Stimulated activated CD4-positive, alpha-beta T cell treated with anti-CD3 and anti-CD28 coated beads, Interleukin-4, amount 100 ng/mL, for 24 hours (primary cell): ENCODE data around the gene TMEM59.
"Not testable (repeated sequence)": the region's sequence is repeated elsewhere in the genome, so short reads cannot be mapped to it uniquely, and the experiment has no call there.

Source experiments
- DNase-seq: peaks from one replicate; pipeline ENCODE4 v3.0.0-alpha.2; 2020

TMEM59 gene

DNA sequence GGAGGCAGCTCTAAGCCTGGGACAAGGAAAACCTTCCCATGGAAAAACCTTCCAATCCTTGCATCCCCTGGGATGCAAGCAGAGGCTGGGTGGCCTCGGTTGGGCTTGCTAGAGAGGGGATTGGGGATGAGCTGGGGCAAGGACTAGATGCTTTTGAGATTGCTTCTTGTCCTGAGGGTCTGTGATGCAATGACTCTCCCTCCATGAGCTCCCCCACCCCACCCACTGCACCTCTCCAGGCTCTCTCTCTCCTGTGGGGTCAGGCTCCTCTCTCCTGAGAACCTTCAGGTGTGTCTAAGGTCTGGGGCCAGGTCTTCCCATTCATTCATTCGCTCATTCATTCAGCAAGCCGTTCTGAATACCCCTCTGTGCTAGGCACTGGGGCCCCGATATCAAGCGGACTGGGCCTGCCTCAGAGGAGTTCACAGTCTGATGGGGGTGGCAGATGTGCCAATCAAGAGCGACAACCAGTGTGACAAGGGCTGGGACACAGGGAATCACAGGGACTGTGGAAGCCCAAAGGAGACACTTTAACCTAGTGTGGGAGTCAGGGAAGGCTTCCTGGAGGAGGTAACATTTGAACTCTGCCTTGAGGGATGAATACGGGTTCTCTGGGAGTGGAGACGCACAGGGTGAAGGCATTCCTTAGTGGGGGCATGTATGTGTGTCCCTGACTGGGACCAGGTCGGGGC, 41.5 kb downstream of the TMEM59 start:
- no peak for DNase-seq

DNA sequence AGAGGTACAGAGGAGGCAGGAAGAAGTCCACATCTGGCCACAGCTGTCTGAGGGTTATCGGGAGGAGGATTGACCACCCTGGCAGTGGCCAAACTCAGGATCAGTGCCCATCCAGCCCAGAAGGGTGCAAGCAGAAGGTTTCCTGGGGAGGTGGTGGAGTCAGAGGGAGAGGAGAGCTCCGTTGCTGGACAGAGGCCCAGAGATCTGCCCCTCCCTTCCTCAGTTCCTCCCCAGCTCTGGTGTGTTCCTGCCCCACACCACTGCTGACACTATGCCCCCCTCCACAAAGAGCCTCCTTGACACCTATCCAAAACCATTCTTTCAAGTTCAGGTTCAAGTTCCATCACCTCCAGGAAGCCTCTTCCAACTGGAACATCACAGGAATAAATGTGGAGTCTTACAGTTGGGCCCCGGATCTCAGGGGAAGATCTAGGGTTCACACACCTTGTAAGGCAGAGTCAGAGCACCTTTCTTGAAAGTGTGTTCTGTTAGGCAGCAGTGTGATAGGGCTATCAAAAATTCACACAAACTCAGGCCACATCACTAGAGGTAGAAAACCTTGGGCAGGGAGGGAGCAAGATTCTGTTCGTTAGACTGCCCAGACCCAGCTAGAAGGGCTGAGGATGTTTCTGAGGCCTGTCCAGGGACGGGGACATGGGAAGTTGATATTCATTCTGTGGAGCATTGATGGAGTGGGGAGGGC, 42.4 kb downstream of the TMEM59 start:
- no peak for DNase-seq

DNA sequence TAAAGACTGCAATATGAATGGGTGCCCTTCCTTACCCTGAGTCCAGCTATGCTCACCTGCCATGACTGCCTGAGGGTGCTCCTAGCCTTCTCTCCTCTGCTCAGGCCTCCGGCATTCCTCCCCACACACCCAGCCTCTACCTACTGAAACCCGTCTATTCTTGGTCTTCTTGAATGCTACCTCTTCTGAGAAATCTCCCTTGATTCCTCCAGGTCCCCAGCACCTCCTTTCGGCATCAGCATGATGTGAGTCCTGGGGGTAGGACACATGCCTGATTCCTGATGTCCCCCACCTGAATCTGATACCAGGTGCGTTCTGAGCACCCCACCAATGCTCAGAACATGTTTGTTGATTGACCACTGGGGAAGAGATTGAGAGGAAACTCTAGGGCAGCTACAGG, 43.6 kb downstream of the TMEM59 start:
- no peak for DNase-seq

DNA sequence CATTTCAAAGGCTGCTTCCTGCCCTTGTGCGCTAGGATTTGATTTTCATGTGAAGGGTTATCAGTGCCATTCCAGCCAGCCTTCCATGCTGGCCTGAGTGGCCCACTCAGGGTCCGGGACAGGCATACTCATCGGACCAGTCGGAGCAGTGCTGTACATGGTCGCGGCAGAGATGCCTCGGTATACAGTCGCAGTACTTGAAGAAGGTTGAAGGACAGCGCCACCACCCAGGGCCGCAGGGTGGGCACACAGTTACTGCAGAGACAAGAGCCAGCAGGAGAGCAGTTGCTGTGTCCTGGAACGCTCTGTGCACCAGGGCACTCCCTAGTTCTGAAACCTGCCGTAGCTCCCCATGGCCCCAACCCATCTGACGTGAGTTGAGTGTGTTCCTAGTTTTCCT, 44.1 kb downstream of the TMEM59 start:
- no peak for DNase-seq

DNA sequence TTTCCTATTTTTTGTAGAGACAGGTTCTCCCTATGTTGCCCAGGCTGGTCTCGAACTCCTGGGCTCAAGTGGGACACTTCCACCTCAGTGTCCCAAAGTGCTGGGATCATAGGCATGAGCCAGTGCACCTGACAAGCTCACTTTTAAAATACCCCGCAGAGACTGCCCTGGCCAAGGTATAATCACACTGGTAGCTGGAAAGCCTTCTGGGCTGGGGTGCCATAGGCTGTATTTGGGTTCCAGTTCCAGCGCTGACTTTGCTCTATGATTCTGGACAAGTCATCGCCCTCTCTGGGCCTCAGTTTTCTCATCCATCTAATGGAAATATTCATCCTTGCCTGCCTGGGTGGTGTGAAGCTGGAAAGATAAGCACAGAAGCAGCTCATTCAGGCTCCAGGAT, 45.4 kb downstream of the TMEM59 start:
- DNase-seq, result no peak

DNA sequence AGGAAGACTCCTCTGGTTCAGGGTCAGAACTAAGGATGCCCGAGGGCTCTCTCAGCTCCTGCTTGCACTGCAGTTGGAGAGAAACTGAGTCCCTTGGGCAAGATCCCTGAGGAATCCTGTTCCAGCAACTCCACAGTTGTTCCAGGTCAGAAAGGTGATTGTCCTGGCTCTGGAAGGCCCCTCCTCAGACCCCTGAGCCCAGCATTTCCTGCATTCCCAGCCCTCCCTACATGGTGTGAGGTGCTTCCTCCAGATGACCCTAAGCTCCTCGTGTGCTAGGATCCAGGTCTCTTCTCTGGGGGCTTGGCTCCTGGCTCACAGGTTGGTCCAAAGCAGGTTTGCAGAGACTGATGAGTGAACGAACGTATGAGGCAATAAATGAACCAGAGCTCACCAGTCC, 46.5 kb downstream of the TMEM59 start:
- no peak for DNase-seq

DNA sequence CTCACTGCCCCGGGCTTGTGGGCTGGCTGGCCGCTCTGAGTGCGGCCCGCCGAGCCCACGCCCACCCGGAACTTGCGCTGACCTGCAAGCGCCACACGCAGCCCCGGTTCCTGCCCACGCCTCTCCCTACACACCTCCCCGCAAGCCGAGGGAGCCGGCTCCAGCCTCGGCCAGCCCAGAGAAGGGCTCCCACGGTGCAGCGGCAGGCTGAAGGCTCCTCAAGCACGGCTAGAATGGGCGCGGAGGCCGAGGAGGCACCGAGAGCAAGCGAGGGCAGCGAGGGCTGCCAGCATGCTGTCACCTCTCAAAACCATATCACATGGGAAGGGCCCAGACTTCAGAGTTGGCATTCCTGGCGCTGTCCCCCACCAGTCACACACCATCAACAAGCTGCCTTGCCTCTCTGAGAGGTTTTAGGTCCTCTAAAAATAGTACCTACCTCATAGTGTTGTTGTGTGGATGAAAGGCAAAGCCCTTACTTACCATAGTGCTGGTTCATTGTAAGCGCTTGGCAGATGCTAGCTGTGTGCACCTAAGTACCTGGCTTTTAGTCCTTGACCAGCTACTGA, 48.4 kb downstream of the TMEM59 start:
- DNase-seq, result no peak

DNA sequence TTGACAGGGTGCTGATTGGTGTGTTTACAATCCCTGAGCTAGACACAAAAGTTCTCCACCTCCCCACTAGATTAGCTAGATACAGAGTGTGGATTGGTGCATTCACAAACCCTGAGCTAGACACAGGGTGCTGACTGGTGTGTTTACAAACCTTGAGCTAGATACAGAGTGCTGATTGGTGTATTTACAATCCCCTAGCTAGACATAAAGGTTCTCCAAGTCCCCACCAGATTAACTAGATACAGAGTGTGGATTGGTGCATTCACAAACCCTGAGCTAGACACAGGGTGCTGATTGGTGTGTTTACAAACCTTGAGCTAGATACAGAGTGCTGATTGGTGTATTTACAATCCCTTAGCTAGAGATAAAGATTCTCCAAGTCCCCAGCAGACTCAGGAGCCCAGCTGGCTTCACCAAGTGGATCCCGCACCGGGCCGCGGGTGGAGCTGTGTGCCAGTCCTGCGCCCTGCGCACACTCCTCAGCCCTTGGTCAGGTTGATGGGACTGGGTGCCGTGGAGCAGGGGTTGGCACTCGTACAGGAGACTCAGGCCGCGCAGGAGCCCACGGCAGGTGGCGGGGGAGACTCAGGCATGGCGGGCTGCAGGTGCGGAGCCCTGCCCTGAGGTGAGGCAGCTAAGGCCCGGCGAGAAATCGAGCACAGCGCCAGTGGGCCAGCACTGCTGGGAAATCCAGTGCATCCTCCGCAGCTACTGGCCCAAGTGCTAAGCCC, 49.1 kb downstream of the TMEM59 start:
- not testable (repeated sequence) for DNase-seq

DNA sequence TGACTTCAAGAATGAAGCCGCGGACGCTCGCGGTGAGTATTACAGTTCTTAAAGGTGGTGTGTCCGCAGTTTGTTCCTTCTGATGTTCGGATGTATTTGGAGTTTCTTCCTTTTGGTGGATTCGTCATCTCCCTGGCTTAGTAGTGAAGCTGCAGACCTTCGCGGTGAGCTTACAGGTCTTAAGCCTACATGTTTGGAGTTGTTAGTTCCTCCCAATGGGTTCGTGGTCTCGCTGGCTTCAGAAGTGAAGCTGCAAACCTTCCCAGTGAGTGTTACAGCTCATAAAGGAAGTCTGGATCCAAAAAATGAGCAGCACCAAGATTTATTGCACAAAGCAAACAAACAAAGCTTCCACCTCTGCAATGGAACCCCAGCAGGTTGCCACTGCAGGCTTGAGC, 49.8 kb downstream of the TMEM59 start:
- no peak for DNase-seq

DNA sequence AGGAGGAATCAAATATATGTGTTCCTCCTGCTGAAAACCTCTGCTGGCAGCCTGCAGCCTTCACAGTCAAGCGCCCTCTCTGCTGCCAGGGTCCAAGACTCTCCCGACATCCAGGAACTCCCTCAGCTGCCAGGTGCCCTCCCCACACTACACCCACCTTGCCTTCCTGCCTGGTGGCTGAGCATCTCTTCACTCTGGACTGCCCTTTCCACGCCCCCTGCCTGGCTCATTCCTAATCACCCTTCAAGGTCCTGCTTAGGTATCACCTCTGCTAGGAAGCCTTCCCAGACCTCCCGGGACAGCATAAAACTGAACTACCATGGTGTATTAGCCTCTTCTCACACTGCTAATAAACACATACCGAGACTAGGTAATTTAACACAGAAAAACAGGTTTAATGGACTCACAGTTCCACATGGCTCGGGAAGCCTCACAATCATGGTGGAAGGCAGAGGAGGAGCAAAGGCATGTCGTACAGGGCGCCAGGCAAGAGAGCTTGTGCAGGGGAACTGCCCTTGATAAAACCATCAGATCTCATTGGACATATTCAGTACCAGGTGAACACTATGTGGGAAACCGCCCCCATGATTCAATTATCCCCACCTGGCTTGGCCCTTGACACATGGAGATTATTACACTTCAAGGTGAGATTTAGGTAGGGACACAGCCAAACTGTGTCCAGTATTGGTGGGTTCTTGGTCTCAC, 50.3 kb downstream of the TMEM59 start:
- no peak for DNase-seq

DNA sequence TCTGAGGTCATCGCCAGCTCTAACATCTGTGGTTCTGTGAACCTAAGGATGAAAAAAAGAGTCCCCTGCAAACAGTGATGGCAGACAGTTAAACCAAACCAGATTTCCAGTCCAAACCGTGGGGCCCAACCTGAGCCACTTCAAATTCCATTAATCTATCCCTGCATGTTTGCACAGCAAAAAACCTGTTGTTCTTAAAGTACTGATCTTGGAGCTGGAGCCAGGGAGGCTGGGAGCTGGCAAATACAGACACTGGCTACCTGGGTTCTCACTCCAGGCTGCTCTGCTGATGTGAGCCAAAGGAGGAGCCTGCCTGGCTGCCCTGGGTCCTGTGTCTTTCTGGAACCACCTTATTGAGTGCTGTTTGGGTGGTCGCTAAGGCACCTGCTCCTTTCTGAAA, 51.4 kb downstream of the TMEM59 start:
- no peak for DNase-seq

DNA sequence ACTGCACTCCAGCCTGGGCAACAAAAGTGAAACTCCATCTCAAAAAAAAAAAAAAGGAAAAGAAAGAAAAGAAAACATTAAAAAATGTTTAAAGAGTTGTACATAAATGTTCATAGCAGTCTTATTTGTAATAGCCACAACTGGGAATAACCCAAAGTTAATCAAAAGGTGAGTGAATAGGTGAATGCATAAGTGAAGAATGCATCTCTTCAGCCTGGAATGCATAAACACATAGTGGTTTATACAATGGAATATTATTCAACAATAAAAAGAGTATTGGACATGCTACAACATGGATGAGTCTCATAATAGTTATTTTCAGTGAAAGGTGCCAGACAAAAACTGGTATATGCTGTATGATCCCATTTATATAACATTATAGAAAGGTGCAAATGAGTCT, 53.1 kb downstream of the TMEM59 start:
- DNase-seq, result no peak

DNA sequence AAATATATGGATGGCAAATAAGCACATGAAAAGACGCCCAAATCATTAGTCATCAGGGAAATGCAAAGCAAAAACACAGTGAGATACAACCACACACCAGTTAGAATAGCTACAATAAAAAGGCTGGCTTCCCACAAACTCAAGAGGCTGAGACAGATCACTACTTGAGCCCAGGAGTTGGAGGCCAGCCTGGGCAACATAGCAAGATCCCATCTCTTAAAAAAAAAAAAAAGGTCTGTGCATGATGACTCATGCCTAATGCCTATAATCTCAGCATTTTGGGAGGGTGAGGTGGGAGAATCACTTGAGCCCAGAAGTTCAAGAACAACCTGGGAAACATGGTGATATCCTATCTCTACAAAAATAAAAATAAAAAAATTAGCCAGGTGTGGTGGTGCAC, 54.8 kb downstream of the TMEM59 start:
- DNase-seq, result no peak

DNA sequence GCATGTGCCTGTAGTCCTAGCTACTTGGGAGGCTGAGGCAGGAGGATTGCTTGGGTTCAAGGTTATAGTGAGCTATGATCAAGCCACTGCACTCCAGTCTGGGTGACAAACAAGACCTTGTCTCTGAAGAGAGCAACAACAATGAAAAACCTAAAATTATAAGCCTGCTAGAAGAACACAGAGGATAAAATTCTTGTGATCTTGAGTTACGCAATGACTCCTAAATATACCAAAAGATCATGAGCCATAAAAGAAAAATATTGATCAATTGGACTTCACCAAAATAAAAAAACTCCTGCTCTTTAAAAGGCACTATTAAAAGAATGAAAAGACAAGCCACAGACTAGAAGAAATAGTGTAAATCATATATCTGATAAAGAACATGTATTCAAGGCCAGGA, 57.3 kb downstream of the TMEM59 start:
- no peak for DNase-seq

DNA sequence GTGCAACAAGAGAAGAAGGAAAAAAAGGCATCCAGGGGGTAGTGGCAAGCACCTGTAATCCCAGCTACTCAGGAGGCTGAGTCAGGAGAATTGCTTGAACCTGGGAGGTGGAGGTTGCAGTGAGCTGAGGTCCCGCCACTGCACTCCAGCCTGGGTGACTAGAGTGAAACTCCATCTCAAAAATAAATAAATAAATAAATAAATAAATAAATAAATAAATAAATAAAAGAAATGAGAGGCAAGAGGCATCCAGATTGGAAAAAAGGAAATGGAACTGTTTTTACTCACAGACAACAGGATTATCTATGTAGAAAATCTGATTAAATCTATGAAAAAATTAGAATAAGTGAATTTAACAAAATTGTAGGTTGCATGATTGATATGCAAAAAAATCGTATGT, 58.5 kb downstream of the TMEM59 start:
- DNase-seq, result not testable (repeated sequence)

DNA sequence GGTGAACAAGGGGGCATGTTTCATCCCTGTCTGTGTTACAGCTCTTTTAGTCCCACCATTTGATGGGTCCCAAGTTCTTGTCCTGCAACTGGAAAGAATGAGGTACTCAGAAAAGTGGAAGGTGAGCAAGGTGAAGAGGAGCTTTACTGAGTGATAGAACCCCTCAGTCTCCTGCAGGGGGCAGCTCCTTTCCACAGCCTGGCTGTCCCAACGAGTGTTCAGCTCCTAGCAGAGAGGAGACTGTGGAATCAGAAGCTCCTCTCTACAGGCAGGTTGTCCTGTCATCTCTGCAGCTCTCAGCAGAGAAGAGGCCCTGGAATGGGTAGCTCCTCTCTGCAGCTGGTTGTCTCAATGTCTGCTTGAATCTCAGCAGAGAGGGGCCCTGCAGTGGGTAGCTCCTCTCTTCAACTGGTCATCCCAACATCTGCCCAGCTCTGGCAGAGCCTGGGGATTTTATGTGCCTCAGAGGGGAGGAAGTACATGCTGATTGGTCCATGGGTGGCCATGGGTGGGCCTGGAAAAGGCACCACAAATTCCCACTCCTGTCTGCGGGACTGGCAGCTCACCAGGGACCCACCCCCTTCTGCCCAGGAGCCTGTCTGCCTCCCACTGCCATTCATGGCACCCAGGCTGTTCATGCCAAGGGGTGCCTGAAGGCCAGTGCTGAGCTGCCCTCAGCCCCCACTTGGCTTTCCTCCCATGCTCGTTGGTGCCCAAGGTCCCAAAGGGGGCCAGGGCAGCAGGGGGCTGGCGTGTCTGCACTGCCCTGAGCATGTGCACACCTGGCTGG, 60.7 kb downstream of the TMEM59 start:
- DNase-seq, result no peak

DNA sequence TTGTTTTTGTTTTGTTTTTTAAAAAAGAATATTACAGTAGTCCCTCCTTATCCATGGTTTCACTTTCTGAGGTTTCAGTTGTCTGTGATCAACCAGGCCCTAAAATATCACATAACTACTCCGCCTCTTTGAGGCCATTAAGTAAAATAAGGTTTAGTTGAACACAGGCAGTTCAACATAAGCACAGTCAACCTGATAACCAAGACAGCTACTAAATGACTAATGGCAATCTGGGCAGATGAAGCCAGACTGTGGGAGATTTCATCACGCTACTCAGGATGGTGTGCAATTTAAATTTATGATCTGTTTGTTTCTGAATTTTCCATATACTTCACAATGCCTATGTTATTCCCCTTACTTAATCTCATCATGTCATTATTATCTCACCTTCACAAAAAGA, 65.1 kb downstream of the TMEM59 start:
- DNase-seq, result no peak

DNA sequence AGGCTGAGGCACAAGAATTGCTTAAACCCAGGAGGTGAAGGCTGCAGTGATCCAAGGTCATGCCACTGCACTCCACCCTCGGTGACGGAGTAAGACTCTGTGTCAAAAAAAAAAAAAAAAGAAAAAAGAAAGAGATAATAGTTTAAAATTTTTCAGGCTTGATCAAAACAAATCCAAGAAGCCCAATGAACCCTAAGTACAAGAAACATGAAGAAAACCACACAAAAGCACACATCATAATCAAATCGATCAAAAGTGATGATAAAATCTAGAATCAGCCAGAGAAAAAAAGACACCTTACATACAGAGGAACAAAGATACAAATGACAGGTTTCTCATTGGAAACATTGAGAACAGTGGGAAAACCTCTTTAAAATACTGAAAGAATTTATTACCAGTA, 66.5 kb downstream of the TMEM59 start:
- DNase-seq, result no peak

DNA sequence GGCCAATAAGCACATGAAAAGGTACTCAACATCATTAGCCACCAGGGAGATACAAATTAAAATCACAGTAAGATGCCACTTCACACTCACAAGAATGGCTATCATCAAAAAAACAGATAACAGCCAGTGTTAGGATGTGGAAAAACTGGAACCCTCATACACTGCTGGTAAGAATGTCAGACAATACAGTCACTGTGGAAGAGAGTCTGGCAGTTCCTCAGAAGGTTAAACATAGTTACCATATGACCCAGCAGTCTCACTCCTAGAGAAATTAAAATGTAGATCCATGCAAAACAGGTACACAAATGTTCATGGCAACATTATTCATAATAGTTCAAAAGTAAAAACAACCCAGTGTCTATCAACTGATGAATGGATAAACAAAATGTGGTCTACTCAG, 68.3 kb downstream of the TMEM59 start:
- no peak for DNase-seq

DNA sequence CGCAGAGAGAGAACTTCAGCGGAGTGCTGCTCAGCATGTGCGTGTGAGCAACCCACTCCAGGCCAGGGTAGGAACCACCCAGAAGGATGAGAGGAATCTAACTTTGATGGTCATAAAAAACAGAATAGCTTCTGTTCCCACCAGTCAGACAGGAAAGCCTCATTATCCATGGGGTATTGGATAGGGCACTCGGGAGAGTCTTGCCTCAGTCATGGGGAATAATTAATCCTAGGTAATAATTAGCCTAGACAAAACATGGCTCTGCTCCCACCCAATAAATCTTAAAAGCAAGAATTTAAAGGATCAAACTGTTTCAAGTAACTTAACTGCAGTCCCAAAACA, 70.3 kb downstream of the TMEM59 start:
- DNase-seq, result no peak

DNA sequence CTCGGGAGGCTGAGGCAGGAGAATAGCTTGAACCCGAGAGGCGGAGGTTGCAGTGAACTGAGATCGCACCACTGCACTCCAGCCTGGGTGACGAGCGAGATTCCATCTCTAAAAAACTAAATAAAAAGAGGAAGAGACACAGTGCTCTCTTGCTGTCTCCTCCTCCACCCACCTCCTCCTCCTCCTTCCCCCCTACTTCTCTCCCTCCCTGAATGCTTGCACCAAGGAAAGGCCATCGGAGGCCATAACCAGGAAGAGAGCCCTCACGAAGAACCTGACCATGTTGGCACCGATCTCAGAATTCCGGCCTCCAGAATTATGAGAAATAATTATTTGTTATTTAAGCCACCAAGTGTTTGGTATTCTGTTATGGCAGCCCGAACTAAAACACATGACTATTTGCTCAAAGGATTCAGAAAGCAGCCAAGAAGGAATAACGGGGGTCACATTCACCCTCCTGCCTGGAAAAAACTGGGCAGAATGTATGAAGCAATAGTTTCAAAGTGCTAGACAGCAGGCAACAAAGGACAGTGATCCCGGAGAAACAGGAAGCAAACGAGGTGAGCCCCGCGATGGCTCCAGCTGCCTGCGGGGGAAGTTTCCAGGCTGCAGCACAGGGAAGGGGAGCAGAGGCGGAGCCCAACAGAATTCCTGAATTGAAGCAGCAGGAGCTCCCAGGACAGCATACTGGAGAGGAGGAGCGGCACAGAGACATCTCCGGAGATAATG, 70.8 kb downstream of the TMEM59 start:
- no peak for DNase-seq

DNA sequence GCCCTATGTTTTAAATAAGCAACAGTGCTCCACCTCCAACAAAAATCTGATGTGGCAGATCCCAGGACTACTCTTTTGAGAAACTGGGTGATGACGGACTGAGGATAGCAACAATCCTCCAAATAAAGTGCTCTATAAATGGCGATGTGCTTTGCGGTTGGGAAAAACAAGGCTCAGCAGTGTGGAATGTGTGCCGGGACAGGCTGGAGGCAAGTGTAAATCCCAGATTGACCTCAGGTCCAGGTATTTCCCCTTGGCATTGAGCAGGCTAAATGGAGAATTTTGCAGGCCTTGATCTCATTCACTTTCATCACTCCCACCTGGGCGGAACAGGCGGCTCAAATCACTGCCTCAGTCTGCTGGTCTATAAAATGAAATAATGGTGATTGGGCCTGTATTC, 71.8 kb downstream of the TMEM59 start:
- no peak for DNase-seq
